ENCODE results near the gene HRH1.

The HRH1 gene

DNA sequence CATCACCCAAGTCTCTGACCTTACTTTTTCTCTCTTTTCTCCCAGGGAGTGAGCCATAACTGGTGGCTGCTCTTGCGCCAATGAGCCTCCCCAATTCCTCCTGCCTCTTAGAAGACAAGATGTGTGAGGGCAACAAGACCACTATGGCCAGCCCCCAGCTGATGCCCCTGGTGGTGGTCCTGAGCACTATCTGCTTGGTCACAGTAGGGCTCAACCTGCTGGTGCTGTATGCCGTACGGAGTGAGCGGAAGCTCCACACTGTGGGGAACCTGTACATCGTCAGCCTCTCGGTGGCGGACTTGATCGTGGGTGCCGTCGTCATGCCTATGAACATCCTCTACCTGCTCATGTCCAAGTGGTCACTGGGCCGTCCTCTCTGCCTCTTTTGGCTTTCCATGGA, 104.7 kb downstream of the HRH1 start:
- H3K4me3 ChIP-seq (ENCODE audit: insufficient read depth, low read length, poor library complexity, severe bottlenecking): no peak overlapping the region

DNA sequence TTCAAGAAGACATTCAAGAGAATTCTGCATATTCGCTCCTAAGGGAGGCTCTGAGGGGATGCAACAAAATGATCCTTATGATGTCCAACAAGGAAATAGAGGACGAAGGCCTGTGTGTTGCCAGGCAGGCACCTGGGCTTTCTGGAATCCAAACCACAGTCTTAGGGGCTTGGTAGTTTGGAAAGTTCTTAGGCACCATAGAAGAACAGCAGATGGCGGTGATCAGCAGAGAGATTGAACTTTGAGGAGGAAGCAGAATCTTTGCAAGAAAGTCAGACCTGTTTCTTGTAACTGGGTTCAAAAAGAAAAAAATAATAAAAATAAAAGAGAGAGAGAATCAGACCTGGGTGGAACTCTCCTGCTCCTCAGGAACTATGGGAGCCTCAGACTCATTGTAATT, 106.2 kb downstream of the HRH1 start:
- TF ChIP-seq EZH2phosphoT487 (conservative IDR thresholded peaks at IDR 0.05; ENCODE audit: low read length): no peak
- TF ChIP-seq, protein P1, sequence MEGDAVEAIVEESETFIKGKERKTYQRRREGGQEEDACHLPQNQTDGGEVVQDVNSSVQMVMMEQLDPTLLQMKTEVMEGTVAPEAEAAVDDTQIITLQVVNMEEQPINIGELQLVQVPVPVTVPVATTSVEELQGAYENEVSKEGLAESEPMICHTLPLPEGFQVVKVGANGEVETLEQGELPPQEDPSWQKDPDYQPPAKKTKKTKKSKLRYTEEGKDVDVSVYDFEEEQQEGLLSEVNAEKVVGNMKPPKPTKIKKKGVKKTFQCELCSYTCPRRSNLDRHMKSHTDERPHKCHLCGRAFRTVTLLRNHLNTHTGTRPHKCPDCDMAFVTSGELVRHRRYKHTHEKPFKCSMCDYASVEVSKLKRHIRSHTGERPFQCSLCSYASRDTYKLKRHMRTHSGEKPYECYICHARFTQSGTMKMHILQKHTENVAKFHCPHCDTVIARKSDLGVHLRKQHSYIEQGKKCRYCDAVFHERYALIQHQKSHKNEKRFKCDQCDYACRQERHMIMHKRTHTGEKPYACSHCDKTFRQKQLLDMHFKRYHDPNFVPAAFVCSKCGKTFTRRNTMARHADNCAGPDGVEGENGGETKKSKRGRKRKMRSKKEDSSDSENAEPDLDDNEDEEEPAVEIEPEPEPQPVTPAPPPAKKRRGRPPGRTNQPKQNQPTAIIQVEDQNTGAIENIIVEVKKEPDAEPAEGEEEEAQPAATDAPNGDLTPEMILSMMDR (IDR thresholded peaks at IDR 0.05; ENCODE audit: insufficient read depth, low read length, poor library complexity, severe bottlenecking): no peak
- Histone ChIP-seq H3K27ac (ENCODE audit: low read depth, low read length) (no peak overlapping the region), H3K9me3 (ENCODE audit: insufficient read depth, low read length) (no peaks in the 10 kb centered on the region), H3K4me3 (ENCODE audit: insufficient read depth, low read length, poor library complexity, severe bottlenecking) (no peak overlapping the region), H3F3A (ENCODE audit: insufficient read depth) (no peaks in the 10 kb centered on the region), H3K9me2 (replicated peaks; ENCODE audit: insufficient read depth, low read length) (no peaks in the 10 kb centered on the region), H3K9ac (ENCODE audit: low read length) (no peak overlapping the region), H3K36me3 (ENCODE audit: low read length) (no peaks in the 10 kb centered on the region), H4K20me1 (ENCODE audit: low read depth, low read length) (no peaks in the 10 kb centered on the region), H3K27me3 (ENCODE audit: low read length) (no peaks in the 10 kb centered on the region), H3K4me2 (ENCODE audit: low read depth, low read length, poor library complexity, severe bottlenecking) (no peak overlapping the region), H2AFZ (ENCODE audit: low read depth, low read length, severe bottlenecking) (no peak overlapping the region), H3K79me2 (ENCODE audit: insufficient read depth, low read length) (no peaks in the 10 kb centered on the region)

More for the DNA sequence above, 104.7 kb downstream of the HRH1 start:
- Histone ChIP-seq H3K36me3 (ENCODE audit: low read length) (no peaks in the 10 kb centered on the region), H2AFZ (ENCODE audit: low read depth, low read length, severe bottlenecking) (no peak overlapping the region), H3K4me2 (ENCODE audit: low read depth, low read length, poor library complexity, severe bottlenecking) (no peak overlapping the region), H3K9me3 (ENCODE audit: insufficient read depth, low read length) (no peaks in the 10 kb centered on the region), H4K20me1 (ENCODE audit: low read depth, low read length) (no peaks in the 10 kb centered on the region), H3K9ac (ENCODE audit: low read length) (no peak overlapping the region), H3K27ac (ENCODE audit: low read depth, low read length) (no peak overlapping the region), H3K79me2 (ENCODE audit: insufficient read depth, low read length) (no peaks in the 10 kb centered on the region), H3K27me3 (ENCODE audit: low read length) (no peaks in the 10 kb centered on the region), H3F3A (ENCODE audit: insufficient read depth) (no peaks in the 10 kb centered on the region), H3K9me2 (replicated peaks; ENCODE audit: insufficient read depth, low read length) (no peaks in the 10 kb centered on the region)
- TF ChIP-seq EZH2phosphoT487 (conservative IDR thresholded peaks at IDR 0.05; ENCODE audit: low read length): no peak
- TF ChIP-seq, protein P1 (IDR thresholded peaks at IDR 0.05; ENCODE audit: insufficient read depth, low read length, poor library complexity, severe bottlenecking): no peak

DNA sequence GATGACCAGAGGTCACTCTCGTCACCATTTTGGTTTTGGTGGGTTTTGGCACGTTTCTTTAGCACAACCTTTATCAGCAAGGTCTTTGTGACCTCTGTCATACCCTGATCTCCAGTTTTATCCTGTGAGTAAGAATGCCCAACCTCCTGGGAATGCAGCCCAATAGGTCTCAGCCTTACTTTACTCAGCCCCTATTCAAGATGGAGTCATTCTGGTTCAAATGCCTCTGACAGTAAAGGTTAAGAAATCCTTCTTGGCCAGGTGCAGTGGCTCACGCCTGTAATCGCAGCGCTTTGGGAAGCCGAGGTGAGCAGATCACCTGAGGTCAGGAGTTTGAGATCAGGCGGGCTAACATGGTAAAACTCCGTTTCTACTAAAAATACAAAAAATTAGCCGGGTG, 114.7 kb downstream of the HRH1 start:
- no peak overlapping the region for H2AFZ ChIP-seq (ENCODE audit: low read depth, low read length, severe bottlenecking)
- no peak overlapping the region for H3K9ac ChIP-seq (ENCODE audit: low read length)
- H3K79me2 ChIP-seq (ENCODE audit: insufficient read depth, low read length): peaks cover 15% of the 10 kb centered on the region
- no peaks in the 10 kb centered on the region for H3K27me3 ChIP-seq (ENCODE audit: low read length)
- H3K27ac ChIP-seq (ENCODE audit: low read depth, low read length): no peak overlapping the region
- H3K4me3 ChIP-seq (ENCODE audit: insufficient read depth, low read length, poor library complexity, severe bottlenecking): no peak overlapping the region
- H3K9me3 ChIP-seq (ENCODE audit: insufficient read depth, low read length): no peaks in the 10 kb centered on the region
- no peaks in the 10 kb centered on the region for H3F3A ChIP-seq (ENCODE audit: insufficient read depth)
- TF ChIP-seq EZH2phosphoT487 (conservative IDR thresholded peaks at IDR 0.05; ENCODE audit: low read length): no peak
- TF ChIP-seq, protein P1 (IDR thresholded peaks at IDR 0.05; ENCODE audit: insufficient read depth, low read length, poor library complexity, severe bottlenecking): no peak
- no peak overlapping the region for H3K4me2 ChIP-seq (ENCODE audit: low read depth, low read length, poor library complexity, severe bottlenecking)
- H3K9me2 ChIP-seq (replicated peaks; ENCODE audit: insufficient read depth, low read length): no peaks in the 10 kb centered on the region
- no peaks in the 10 kb centered on the region for H4K20me1 ChIP-seq (ENCODE audit: low read depth, low read length)
- no peaks in the 10 kb centered on the region for H3K36me3 ChIP-seq (ENCODE audit: low read length)
